Stimulated activated naive B cell treated with anti-CD40 and anti-IgM and Interleukin-4, amounts not matched to agents 10 μg/mL and 1 μg/mL and 100 μg/mL, for 72 hours (primary cell): Measurements from ENCODE around the gene TSFM.
"Not testable (repeated sequence)": the region's sequence is repeated elsewhere in the genome, so short reads cannot be mapped to it uniquely, and the experiment has no call there.

ENCODE experiments used
- ATAC-seq, 2 donors: fragments of 150-1000 bp; cut with Tn5 transposase; replicated peaks; 2 replicates each; pipeline ENCODE4 v1.10.0; 2021; ENCODE audit warnings: moderate library complexity in 1 of 2
- DNase-seq: peaks from one replicate; pipeline ENCODE4 v3.0.0; 2021
- H3K27ac Mint-ChIP-seq: one replicate; pipeline ENCODE4 v1.8.0; 2022; ENCODE audit warnings: mild to moderate bottlenecking, mixed read lengths
- H3K27me3 Mint-ChIP-seq, 2 donors: one replicate each; pipeline ENCODE4 v1.8.0; 2022; ENCODE audit warnings: mixed read lengths in 2 of 2
- H3K36me3 Mint-ChIP-seq, 2 donors: one replicate each; pipeline ENCODE4 v1.8.0; 2022; ENCODE audit warnings: mixed read lengths in 2 of 2, mild to moderate bottlenecking in 1 of 2
- H3K4me1 Mint-ChIP-seq, 2 donors: one replicate each; pipeline ENCODE4 v1.8.0; 2022; ENCODE audit warnings: mixed read lengths in 2 of 2, mild to moderate bottlenecking in 1 of 2
- H3K4me3 Mint-ChIP-seq, 2 donors: one replicate each; pipeline ENCODE4 v1.8.0; 2022; ENCODE audit warnings: mild to moderate bottlenecking in 2 of 2, mixed read lengths in 2 of 2, moderate library complexity in 1 of 2
- H3K9me3 Mint-ChIP-seq, 2 donors: one replicate each; pipeline ENCODE4 v1.8.0; 2022; ENCODE audit warnings: mixed read lengths in 2 of 2, mild to moderate bottlenecking in 1 of 2

The TSFM gene

DNA sequence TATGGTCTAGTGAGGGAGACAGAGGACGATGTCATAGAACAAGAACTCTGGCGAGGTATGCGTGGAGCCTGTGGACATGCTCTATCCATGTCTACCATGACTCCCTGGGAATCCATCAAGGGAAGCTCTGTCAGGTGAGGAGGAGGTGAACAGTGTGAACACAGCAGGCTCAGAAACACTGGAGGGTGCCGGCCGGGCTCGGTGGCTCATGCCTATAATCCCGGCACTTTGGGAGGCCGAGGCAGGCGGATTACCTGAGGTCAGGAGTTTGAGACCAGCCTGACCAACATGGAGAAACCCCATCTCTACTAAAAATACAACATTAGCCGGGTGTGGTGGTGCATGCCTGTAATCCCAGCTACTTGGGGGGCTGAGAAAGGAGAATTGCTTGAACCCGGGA is 8.0 kb upstream of the TSFM start:
- Mint-ChIP-seq H3K4me1 (peaks cover 16 to 30% of the 10 kb centered on the region in 2 donors), H3K36me3 (peaks cover 16 to 38% of the 10 kb centered on the region in 2 donors)
- DNase-seq, H3K4me3 Mint-ChIP-seq, H3K27ac Mint-ChIP-seq, ATAC-seq, H3K9me3 Mint-ChIP-seq, H3K27me3 Mint-ChIP-seq: not testable (repeated sequence)

- H3K9me3 Mint-ChIP-seq = no peaks in the 10 kb centered on the region
- no peak overlapping the region for H3K4me3 Mint-ChIP-seq
- no peak for DNase-seq
- no peak for ATAC-seq
- peaks cover 16 to 26% of the 10 kb centered on the region in 2 donors for H3K4me1 Mint-ChIP-seq
- peaks cover 0 to 4% of the 10 kb centered on the region in 2 donors for H3K27me3 Mint-ChIP-seq
- H3K27ac Mint-ChIP-seq = no peak overlapping the region
- H3K36me3 Mint-ChIP-seq = peaks cover 12 to 36% of the 10 kb centered on the region in 2 donors
These were observed 7.5 kb upstream of the TSFM start for GRCh38 chr12:57775044-57775443.

DNA sequence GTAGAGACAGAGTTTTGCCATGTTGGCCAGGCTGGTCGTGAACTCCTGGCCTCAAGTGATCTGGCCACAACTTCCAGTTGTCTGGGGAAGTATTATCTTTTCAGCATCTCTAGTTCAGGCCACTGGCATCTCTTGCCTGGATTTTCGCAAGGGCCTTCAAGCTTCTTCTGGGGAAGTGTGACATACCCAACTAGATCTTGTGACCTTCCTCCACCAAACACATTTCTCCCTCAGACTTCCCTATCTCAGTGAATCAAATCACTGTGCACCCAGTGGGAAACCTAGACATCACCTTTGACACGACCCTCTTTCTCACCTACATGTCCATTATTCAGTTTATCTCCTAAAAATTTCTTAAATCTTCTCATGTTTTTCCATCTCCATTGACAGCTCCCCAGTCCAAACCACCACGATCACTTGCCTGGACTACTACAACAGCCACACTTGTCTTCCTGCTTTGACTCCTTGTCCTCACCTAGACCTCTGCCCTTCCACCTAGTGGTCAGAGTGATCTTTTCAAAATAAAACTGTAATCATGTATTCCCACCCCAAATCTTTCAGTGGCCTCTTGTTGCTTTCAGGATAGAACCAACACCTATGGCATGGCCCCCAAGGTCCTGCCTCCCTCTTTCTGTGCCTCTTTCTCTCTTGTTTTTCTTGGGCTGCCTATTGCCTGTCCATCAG is 6.9 kb upstream of the TSFM start:
- no peak overlapping the region for H3K4me3 Mint-ChIP-seq
- H3K9me3 Mint-ChIP-seq = no peaks in the 10 kb centered on the region
- peaks cover 7 to 29% of the 10 kb centered on the region in 2 donors for H3K36me3 Mint-ChIP-seq
- H3K4me1 Mint-ChIP-seq = peaks cover 12 to 19% of the 10 kb centered on the region in 2 donors
- no peak for DNase-seq
- H3K27ac Mint-ChIP-seq = no peak overlapping the region
- no peak for ATAC-seq
- peaks cover 0 to 4% of the 10 kb centered on the region in 2 donors for H3K27me3 Mint-ChIP-seq

- DNase-seq (no peak), ATAC-seq (no peak)
- Mint-ChIP-seq H3K27ac (no peak overlapping the region), H3K4me1 (peaks cover 9 to 14% of the 10 kb centered on the region in 2 donors), H3K4me3 (no peak overlapping the region), H3K9me3 (no peaks in the 10 kb centered on the region), H3K27me3 (peaks cover 0 to 4% of the 10 kb centered on the region in 2 donors), H3K36me3 (peaks cover 7 to 25% of the 10 kb centered on the region in 2 donors)
These were observed 6.4 kb upstream of the TSFM start for GRCh38 chr12:57776247-57776587.

DNA sequence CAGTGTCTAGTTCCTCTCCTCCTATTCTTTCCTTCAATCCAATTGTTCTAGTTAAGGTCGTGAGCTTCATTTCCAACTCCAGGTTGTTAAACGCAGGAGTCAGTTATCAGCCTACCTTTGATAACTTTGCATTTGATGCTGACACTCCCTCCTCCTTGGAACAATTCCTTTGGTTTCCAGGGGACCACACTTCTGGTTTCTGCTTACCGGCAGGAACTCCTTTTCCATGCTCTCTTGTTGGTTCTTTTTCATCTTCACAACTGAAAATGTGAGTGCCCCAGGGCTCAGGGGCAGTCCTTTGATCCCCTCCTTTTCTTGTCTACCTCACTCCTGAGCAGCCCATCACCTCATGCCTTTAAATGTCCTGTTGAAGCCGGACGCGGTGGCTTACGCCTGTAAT is 5.2 kb upstream of the TSFM start:
- H3K27me3 Mint-ChIP-seq = peaks cover 0 to 4% of the 10 kb centered on the region in 2 donors
- peaks cover 7 to 20% of the 10 kb centered on the region in 2 donors for H3K36me3 Mint-ChIP-seq
- no peak overlapping the region for H3K4me3 Mint-ChIP-seq
- no peak overlapping the region for H3K27ac Mint-ChIP-seq
- peaks cover 5 to 10% of the 10 kb centered on the region in 2 donors for H3K4me1 Mint-ChIP-seq
- DNase-seq (no peak), ATAC-seq (no peak)
- no peaks in the 10 kb centered on the region for H3K9me3 Mint-ChIP-seq

DNA sequence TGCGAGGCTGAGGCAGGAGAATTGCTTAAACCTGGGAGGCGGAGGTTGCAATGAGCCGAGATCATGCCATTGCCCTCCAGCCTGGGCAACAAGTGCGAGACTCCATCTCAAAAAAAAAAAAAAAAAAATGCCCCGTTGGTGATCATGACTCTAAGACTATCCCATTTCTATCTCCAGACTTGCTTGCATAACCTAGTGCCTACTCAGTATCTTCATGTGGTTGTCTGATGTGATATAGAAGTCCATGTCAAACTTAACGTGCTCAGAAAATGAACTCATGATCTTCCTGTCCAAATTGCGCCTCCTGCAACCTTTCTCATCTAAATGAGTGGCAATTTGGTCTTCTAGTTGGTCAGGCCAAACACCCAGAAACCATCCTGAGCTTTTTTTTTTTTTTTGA is 4.7 kb upstream of the TSFM start:
- H3K4me3 Mint-ChIP-seq = no peak overlapping the region
- H3K27ac Mint-ChIP-seq = no peak overlapping the region
- no peaks in the 10 kb centered on the region for H3K9me3 Mint-ChIP-seq

DNA sequence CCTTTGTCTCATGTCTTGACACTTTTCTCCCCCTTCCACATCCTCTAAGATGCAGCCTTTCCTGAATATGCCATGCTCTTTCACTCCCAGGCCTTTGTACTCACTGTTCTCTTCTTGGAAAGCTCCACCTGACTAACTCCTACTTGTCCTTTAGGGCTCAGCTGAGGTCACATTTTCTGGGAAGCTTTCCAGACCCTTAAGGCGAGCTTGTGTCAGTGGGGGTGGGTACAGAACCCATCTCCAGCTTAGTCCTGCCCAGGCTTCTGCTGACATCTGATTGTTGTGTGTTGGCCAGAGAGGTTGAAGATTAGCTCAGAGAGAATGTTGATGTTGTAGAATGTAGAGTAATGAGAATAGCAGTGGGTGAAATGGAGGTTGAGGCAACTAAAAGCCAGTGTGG is 2.9 kb upstream of the TSFM start:
- H3K36me3 Mint-ChIP-seq = peaks cover 10 to 25% of the 10 kb centered on the region in 2 donors
- H3K4me3 Mint-ChIP-seq = no peak overlapping the region
- H3K27ac Mint-ChIP-seq = no peak overlapping the region

More for the DNA sequence above, 4.7 kb upstream of the TSFM start:
- peaks cover 0 to 1% of the 10 kb centered on the region in 2 donors for H3K27me3 Mint-ChIP-seq
- no peak for ATAC-seq
- no peak for DNase-seq
- peaks cover 4 to 10% of the 10 kb centered on the region in 2 donors for H3K4me1 Mint-ChIP-seq
- peaks cover 6 to 21% of the 10 kb centered on the region in 2 donors for H3K36me3 Mint-ChIP-seq

GRCh38 chr12:57780284-57780897 is 2.2 kb upstream of the TSFM start:
- DNase-seq = no peak
- Mint-ChIP-seq H3K27me3 (no peaks in the 10 kb centered on the region), H3K36me3 (peaks cover 10 to 25% of the 10 kb centered on the region in 2 donors), H3K4me3 (no peak overlapping the region), H3K27ac (no peak overlapping the region), H3K4me1 (peaks cover 8 to 15% of the 10 kb centered on the region in 2 donors), H3K9me3 (no peaks in the 10 kb centered on the region)
- no peak for ATAC-seq

More for the DNA sequence above, 2.9 kb upstream of the TSFM start:
- peaks cover 8 to 15% of the 10 kb centered on the region in 2 donors for H3K4me1 Mint-ChIP-seq
- ATAC-seq (no peak), DNase-seq (no peak)
- H3K9me3 Mint-ChIP-seq = no peaks in the 10 kb centered on the region
- no peaks in the 10 kb centered on the region for H3K27me3 Mint-ChIP-seq

- H3K9me3 Mint-ChIP-seq = no peaks in the 10 kb centered on the region
- H3K27me3 Mint-ChIP-seq = no peaks in the 10 kb centered on the region
- H3K4me3 Mint-ChIP-seq = no peak overlapping the region
- H3K27ac Mint-ChIP-seq = no peak overlapping the region
- peaks cover 8 to 17% of the 10 kb centered on the region in 2 donors for H3K4me1 Mint-ChIP-seq
- no peak for ATAC-seq
- no peak for DNase-seq
- peaks cover 6 to 21% of the 10 kb centered on the region in 2 donors for H3K36me3 Mint-ChIP-seq
These were observed 1.3 kb upstream of the TSFM start for GRCh38 chr12:57781244-57781643.

DNA sequence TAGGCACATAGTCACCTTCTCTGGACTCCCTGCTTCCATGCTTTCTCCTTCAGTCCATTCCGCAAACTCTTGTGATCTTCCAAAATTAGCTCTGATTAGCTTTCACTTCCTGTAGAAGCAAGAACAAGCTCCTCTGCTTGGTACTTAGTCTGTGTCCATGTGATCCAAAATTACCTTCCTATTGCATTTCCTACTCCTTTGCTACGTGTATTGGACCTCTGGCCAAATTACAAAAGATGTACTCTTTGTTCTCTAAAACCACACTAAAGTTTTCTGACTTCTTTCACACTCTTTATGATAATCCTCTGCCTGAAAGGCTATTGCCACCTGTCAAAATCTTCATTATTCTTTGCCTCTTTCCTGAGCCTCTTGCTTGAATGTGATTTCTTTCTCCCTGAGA is 786 bp upstream of the TSFM start:
- Mint-ChIP-seq H3K4me3 (no peak overlapping the region), H3K27me3 (no peaks in the 10 kb centered on the region), H3K4me1 (peaks cover 8 to 22% of the 10 kb centered on the region in 2 donors), H3K36me3 (peaks cover 10 to 25% of the 10 kb centered on the region in 2 donors), H3K9me3 (no peaks in the 10 kb centered on the region), H3K27ac (no peak overlapping the region)
- no peak for ATAC-seq
- no peak for DNase-seq

- Mint-ChIP-seq H3K36me3 (peaks cover 9 to 27% of the 10 kb centered on the region in 2 donors), H3K4me3 (peak overlapping the region; percentile 98 to 100), H3K27ac (peak overlapping the region; percentile 98), H3K9me3 (no peaks in the 10 kb centered on the region), H3K27me3 (no peaks in the 10 kb centered on the region), H3K4me1 (peaks cover 8 to 22% of the 10 kb centered on the region in 2 donors)
- DNase-seq (no peak), ATAC-seq (peak in 1 of 2 donors; percentile 3)
These were observed 362 bp upstream of the TSFM start for GRCh38 chr12:57782243-57782607.

- Mint-ChIP-seq H3K27ac (peak overlapping the region; percentile 98), H3K4me1 (peaks cover 8 to 22% of the 10 kb centered on the region in 2 donors), H3K4me3 (peak overlapping the region; percentile 98 to 100), H3K36me3 (peaks cover 13 to 33% of the 10 kb centered on the region in 2 donors), H3K27me3 (no peaks in the 10 kb centered on the region), H3K9me3 (no peaks in the 10 kb centered on the region)
- DNase-seq (no peak), ATAC-seq (no peak)
These were observed 847 bp downstream of the TSFM start for GRCh38 chr12:57783466-57783801.

GRCh38 chr12:57783861-57784260 is 1.3 kb downstream of the TSFM start:
- H3K4me3 Mint-ChIP-seq = peak overlapping the region; percentile 58 to 72

DNA sequence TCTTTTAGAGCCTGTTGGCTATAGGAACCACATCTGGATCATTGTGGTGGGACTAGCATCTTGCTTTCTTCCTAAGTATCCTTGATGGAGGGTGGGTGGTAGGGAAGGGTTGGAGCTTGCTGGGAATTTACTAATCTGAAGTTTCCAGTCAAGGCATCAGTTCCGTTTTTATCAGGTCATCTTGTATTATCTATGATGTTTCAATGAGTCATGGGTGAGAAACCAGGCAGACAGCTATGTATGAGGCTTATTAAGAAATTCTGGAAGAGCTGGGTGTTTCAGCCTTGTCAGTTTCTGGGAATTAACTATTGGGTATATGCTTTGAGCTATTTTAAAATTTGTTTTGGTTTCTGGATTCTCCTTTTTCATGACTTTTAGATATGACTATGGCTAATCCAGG is 11.3 kb downstream of the TSFM start:
- Mint-ChIP-seq H3K36me3 (peaks cover 20 to 47% of the 10 kb centered on the region in 2 donors), H3K9me3 (no peaks in the 10 kb centered on the region), H3K27ac (no peak overlapping the region), H3K4me3 (no peak overlapping the region), H3K27me3 (no peaks in the 10 kb centered on the region), H3K4me1 (no peaks in the 10 kb centered on the region)
- ATAC-seq (no peak), DNase-seq (no peak)

More at GRCh38 chr12:57783861-57784260, 1.3 kb downstream of the TSFM start:
- Mint-ChIP-seq H3K4me1 (peaks cover 8 to 22% of the 10 kb centered on the region in 2 donors), H3K36me3 (peaks cover 17 to 35% of the 10 kb centered on the region in 2 donors), H3K27ac (no peak overlapping the region), H3K27me3 (no peaks in the 10 kb centered on the region), H3K9me3 (no peaks in the 10 kb centered on the region)
- ATAC-seq (no peak), DNase-seq (no peak)

- Mint-ChIP-seq H3K27ac (no peak overlapping the region), H3K4me1 (no peaks in the 10 kb centered on the region), H3K27me3 (no peaks in the 10 kb centered on the region), H3K4me3 (no peak overlapping the region), H3K9me3 (no peaks in the 10 kb centered on the region), H3K36me3 (peaks cover 24 to 50% of the 10 kb centered on the region in 2 donors)
- no peak for DNase-seq
- no peak for ATAC-seq
These were observed 12.8 kb downstream of the TSFM start for GRCh38 chr12:57795354-57795753.
